GM21390 (cell line): ENCODE measurements around the gene C19orf25.

ENCODE experiments used
- ATAC-seq: cut with Tn5 transposase; IDR thresholded peaks from one replicate; pipeline ENCODE4 v1.9.1; 2021; ENCODE audit not compliant: unreplicated experiment

Gene C19orf25

DNA sequence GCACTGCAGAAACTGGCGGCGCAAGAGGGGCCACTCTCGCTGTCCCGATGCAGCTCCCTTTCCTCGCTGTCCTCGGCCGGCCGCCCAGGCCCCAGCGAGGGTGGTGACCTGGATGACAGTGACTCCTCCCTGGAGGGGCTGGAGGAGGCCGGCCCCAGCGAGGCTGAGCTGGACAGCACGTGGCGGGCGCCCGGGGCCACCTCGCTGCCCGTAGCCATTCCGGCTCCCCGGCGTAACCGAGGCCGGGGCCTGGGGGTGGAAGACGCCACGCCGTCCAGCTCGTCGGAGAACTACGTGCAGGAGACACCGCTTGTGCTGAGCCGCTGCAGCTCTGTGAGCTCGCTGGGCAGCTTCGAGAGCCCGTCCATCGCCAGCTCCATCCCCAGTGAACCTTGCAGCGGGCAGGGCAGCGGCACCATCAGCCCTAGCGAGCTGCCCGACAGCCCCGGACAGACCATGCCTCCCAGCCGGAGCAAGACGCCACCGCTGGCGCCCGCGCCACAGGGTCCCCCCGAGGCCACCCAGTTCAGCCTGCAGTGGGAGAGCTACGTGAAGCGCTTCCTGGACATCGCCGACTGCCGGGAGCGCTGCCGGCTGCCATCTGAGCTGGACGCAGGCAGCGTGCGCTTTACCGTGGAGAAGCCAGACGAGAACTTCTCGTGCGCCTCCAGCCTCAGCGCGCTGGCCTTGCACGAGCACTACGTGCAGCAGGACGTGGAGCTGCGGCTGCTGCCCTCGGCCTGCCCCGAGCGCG, 12.4 kb downstream of the C19orf25 start:
- no peak for ATAC-seq

DNA sequence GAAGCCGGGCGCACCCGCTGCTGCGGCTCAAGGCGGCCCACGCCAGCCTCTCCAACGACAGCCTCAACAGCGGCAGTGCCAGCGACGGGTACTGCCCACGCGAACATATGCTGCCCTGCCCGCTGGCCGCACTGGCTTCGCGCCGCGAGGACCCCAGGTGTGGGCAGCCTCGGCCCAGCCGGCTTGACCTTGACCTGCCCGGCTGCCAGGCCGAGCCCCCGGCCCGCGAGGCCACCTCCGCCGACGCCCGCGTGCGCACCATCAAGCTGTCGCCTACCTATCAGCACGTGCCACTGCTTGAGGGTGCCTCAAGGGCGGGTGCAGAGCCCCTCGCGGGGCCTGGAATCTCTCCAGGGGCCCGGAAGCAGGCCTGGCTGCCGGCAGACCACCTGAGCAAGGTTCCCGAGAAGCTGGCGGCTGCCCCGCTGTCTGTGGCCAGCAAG, 13.0 kb downstream of the C19orf25 start:
- ATAC-seq, result no peak

DNA sequence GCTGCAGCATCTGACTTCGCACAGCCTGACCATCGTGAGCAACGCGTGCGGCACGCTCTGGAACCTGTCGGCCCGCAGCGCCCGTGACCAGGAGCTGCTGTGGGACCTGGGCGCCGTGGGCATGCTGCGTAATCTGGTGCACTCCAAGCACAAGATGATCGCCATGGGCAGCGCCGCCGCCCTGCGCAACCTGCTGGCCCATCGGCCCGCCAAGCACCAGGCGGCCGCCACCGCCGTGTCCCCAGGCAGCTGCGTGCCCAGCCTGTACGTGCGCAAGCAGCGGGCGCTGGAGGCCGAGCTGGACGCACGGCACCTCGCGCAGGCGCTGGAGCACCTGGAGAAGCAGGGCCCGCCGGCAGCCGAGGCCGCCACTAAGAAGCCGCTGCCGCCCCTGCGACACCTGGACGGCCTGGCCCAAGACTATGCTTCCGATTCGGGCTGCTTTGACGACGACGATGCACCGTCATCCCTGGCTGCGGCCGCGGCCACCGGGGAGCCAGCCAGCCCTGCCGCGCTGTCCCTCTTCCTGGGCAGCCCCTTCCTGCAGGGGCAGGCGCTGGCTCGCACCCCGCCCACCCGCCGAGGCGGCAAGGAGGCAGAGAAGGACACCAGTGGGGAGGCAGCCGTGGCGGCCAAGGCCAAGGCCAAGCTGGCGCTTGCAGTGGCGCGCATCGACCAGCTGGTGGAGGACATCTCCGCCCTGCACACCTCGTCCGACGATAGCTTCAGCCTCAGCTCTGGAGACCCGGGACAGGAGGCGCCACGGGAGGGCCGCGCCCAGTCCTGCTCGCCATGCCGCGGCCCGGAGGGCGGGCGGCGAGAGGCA, 13.6 kb downstream of the C19orf25 start:
- ATAC-seq, result no peak

DNA sequence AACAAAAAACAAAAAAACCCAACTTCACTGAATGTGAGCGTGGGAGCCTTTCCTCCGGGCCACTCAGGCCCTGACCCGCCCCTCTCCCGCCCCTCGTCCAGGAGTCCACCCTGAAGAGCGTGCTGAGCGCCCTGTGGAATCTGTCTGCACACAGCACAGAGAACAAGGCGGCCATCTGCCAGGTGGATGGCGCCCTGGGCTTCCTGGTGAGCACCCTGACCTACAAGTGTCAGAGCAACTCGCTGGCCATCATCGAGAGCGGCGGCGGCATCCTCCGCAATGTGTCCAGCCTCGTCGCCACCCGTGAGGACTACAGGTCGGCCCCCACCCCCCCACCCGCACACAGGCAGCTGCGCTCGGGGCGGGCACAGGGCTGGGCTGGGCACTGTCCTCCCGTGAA, 17.2 kb downstream of the C19orf25 start:
- no peak for ATAC-seq

DNA sequence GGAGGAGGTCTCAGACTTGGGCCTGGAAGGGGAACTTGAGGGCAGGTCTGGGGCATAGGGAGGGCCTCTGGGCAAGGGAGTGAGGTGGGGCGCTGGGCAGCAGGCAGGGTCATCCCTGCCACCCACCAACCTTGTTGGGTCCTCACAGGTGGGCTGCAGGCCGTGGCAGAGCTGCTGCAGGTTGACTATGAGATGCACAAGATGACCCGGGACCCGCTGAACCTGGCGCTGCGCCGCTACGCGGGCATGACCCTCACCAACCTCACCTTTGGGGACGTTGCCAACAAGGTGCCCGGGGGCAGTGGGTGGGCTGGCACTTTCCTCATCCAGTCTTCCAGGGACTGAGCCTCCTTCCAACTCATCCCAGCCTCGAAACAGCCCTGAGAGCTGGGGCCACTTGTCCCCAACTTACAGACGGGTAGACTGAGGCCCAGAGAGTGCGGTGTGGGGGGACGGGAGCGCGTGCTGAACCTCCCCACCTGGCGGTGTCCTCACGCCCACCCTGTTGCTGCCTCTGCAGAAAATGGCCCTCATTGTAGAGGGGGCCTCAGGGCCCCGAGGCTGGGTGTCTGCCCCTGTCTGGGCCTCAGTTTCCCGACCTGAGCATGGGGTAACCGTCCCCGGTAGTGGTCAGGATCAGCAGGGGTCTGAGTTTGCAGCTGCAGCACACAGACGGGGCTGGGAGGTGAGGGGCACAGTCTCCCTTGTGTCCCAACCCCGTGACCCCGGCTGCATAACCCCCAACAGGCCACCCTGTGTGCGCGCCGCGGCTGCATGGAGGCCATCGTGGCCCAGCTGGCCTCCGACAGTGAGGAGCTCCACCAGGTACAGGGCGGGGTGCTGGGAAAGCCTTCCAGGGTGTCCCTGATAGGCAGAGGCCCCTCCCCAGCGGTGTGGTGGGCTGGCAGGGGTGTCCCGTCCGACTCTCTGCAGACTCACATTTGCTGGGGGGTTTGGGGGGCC, 18.7 kb downstream of the C19orf25 start:
- no peak for ATAC-seq

DNA sequence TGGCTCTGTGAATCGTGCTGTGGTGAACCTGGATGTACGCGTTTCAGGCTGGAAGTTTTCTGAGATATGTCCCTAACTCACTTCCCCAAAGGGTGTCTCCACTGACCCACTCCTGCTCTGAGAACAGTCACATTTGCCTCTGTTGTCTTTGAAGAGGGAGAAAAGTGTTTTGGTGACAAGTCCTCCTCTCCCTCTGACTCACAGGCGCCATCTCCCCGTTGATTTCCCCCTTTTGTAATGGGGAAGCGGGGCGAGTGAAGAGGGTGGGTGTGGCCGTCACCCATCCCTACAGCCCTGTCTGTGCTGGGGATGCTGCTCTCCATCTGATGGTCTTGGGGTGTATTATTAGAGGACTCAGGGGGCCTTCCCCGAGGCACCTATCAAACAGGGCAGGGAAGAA, 19.5 kb downstream of the C19orf25 start:
- ATAC-seq, result no peak

DNA sequence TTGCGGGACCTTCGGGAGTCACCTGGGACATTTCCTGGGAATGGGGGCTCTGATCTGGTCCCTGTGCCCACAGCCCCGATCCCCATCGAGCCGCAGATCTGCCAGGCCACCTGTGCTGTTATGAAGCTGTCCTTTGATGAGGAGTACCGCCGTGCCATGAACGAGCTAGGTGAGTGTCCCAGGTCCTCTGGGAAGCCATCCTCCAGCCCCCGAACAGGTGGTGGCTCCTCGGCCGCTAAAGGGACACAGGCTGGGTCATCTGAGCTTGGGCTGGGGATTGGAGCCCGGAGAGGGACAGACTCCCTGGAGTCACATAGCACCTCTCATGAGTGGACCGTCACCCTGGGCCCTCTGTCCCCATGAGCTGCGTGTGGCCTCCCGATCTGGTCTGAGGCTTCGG, 21.1 kb downstream of the C19orf25 start:
- no peak for ATAC-seq

DNA sequence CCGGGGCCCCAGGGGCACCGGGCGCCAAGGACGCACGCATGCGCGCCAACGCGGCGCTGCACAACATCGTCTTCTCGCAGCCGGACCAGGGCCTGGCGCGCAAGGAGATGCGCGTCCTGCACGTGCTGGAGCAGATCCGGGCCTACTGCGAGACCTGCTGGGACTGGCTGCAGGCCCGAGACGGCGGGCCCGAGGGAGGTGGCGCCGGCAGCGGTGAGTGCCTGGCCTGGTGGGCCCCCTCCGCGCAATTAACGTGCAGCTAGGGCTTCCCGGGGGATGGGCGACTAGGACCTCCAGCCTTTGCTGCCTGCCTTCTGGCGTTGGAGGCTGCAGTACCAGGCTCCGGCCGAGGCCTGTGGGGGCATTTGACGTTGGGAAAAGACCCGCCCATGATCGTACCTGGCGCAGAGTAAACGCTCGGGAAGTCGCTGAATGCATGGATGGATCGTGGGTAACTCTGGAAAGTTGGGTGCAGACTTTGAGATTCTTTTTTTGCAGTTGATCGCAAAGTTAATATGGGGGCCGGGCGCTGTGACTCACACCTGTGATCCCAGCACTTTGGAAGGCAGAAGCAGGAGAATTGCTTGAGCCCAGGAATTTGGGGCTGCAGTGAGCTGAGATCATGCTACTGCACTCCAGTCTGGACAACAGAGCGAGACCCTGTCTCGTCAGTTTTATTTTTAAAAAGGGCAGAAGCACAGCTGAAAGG, 21.8 kb downstream of the C19orf25 start:
- no peak for ATAC-seq

DNA sequence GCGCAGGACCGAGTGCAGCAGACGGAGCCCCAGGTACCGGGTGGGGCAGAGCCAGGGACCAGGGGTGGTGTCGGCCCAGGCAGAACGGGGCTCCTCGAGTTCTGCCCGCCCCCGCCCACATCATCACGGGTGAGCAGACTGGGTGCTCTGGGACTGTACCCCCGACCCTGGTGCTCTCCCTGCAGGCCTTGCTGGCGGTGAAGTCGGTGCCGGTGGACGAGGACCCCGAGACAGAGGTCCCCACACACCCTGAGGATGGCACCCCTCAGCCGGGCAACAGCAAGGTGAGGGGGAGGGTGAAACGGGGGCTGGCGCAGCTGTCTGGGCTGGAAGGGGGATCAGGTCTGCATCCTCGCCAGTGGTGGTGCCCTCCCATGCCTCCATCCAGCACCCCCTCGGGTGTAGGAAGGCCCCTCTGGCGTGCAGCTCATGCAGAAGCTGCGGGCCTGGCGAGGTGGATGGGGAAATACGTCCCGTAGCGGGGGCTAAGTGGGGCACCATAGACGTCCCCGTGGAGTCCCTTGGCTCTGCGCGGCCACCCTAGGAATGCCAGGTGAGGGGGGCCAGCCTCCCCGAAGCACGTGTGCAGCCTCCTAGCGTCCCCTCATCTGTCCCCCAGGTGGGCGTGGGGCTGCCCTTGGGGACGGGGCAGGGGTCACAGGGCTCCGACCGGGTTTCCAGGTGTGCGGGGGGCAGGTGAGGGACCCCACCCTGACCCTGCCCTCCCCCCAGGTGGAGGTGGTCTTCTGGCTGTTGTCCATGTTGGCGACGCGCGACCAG, 22.7 kb downstream of the C19orf25 start:
- no peak for ATAC-seq

DNA sequence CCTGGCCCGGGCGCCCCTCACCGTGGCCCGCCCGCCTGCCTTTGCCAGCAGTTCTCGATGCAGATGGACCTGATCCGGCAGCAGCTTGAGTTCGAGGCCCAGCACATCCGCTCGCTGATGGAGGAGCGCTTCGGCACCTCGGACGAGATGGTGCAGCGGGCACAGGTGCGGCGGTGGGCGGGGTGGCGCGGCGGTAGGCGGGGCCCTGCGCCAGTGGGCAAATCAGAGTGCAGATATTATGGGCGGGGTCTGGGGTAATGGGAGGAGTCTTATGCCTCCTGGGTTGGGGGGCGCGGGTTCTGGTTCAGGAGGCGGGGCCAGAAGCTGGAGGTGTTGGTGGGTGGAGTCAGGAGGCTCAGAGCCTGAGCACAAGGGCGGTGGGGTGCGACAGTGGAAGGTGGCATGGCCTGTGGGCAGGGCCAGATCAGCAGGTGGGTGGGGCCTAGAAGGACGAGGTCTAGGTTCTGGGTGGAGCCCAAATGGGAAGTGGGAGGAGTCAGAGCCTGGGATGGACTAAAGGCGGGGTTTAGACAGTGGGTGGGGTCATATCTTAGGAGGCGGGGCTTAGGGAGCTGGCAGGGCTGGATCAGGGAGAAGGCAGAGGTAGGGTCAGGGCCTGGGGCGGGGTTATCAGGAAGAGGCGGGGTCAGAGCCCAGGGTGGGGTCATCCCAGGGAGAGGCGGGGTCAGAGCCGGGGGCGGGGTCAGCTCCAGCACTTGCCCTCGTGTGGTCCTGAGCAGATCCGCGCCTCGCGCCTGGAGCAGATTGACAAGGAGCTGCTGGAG, 23.5 kb downstream of the C19orf25 start:
- no peak for ATAC-seq

DNA sequence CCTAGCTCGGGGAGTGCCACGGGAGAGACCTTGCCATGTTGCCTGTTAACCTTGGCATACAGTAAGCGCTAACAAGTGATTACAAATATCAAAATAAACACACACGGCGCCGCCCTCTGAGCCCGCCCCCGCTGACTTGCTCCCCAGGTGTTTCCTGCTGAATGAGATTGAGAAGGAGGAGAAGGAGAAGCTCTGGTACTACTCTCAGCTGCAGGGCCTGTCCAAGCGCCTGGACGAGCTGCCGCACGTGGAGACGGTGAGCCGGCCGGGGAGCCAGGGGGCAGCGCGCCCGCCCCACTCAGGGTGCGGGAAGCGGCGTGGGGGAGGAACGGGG, 24.0 kb downstream of the C19orf25 start:
- ATAC-seq, result no peak

DNA sequence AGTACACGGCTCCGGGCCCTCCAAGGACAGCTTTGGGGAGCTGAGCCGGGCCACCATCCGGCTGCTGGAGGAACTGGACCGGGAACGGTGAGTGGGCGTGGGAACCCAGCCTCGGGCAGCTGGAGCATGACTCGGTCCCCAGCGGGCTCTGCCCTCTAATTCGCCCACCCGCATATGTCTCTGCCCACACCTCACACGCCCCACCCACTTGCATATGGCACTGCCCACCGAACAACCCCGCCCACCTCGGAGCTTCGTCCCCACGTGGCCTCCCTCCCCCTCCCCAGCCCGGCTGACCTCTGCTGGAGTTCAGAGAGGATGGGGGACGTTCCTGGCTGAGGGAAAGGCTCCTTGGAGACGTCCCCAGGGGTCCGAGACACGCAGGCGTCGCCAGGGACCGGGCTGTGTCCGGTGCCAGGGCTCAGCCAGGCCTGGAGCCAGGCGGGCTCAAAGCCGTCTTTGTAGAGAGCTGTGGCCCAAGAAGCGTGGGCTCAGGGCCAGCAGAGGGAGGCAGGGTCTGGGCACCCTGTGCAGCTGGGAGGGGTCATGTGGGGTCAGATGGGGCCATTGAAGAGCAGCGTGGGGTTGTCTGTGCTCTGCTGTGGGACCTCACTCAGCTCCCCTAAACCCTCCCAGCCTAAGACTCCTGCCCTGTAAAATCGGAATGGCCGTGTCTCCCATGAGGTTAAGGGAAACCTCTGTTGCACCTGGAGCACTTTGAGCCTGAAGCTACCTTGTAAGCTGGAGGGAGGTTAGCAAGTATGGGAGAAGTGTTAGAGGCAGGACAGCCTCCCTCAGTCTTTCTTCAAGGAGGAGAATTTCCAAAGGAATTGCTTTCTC, 25.3 kb downstream of the C19orf25 start:
- ATAC-seq, result no peak

DNA sequence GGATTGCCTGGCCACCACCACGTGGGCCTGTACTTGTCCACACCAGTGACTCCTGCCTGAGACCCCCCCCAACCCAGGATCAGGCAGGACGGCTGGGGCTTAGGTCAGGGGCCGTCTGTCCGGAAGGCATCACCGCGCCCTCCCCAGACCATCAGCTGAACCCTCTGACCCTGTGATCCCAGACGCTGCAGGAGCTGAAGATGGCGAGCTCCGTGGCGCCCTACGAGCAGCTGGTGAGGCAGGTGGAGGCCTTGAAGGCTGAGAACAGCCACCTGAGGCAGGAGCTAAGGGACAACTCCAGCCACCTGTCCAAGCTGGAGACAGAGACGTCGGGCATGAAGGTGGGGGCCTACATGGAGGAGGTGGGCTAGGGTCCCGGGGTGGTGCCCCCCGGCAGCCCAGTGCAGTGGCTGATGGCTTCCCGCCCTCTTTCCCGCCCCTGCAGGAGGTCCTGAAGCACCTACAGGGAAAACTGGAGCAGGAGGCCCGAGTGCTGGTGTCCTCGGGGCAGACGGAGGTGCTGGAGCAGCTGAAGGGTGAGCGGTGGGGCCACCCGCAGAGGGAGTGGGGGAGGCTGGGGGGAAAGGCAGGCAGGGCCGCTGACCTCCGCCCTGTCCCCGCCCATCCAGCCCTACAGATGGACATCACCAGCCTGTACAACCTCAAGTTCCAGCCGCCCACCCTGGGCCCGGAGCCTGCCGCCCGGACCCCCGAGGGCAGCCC, 26.1 kb downstream of the C19orf25 start:
- ATAC-seq, result no peak

DNA sequence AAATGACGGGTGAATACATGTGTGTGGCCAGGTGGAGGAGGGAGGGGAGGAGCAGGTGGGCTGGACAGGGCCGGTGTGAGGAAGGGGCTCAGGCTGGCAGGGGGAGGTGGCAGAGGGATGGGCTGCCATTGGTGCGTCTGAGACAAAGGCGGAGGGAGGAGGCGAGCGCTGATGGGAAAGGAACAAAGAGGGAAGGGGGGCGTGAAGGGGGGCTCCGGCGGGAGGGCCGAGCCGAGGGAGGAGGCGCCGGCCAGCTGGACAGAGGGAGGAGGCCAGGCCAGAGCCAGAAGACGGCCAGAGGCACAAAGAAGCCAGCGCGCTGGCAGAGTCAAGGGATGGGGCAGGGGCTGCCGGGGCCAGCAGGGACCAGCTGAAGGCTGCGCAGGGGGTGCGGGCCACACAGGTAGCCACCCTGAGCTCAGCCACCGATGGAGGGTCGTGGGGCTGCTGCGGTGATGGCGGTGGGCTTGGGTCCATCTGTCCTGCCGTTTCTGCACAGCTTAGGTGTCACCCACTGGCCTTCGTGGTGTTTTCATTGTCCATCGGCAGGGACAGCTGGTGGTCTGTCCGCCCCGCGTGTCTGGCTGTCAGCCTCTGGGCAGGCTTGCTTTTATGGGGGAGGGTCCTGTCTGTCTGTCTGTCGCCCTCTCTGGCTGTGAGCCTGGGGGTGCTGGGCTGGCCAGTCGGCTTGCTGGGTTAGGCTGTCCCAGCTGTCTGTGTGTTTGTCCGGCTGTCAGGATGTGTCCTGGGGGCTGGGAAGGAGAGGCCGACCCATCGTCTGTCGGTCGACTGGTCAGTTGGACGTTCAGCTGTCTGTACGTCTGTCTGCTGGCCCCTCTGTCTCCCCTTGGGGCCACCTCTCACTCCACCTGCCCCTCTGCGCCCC, 26.9 kb downstream of the C19orf25 start:
- ATAC-seq, result no peak

DNA sequence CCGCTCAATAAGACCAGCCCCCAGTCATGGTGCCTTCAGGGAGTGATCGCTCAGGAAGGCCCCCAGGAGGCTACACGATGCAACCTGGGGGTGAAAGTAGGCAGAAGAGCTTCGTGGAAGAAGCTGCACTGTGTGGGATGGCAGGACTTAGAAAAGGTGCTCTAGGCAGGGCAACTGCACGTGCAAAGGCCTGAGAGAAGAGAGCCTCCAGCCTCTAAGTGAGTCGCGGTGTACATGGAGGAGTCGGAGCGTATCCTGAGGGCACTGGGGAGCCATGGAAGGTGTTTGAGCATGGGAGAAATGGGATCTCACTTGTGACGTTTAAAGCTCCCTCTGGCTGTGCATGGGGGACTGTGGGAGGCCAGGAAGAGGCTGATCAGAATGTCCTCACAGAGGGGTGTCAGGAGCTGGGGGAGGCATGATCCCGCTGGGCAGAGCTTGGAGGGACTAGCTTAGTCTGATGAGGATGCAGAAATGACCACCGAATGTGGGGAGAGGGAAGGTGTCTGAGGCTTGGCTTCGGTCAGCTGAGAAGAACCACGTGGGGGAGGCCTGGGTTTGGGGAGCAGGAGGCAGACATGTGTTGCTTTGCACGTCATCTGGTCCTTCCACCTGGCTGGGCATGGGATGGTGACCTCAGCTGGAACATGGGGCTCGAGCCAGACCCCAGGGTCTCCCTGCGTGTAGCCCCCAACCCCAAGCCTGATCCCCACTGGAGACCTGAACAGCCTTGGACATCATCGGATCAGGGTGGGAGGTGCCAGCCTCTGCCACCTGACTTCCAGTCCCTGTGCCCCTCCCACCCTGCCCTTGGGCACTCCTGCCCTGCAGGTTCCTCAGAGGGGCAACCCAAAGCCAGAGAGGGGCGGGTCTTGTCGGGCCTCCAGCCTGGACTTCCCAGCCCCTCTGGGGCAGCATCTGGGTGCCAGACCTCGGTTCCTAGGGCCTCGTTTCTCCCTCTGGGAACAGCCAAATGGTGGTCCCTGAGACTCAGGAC, 28.0 kb downstream of the C19orf25 start:
- no peak for ATAC-seq
